NAMALWA (cell line): ENCODE results near the gene SLC6A3.

Source experiments
- DNase-seq: peaks from one replicate; pipeline ENCODE4 v3.0.0-alpha.2; 2015; ENCODE audit warnings: low spot score

SLC6A3 gene

DNA sequence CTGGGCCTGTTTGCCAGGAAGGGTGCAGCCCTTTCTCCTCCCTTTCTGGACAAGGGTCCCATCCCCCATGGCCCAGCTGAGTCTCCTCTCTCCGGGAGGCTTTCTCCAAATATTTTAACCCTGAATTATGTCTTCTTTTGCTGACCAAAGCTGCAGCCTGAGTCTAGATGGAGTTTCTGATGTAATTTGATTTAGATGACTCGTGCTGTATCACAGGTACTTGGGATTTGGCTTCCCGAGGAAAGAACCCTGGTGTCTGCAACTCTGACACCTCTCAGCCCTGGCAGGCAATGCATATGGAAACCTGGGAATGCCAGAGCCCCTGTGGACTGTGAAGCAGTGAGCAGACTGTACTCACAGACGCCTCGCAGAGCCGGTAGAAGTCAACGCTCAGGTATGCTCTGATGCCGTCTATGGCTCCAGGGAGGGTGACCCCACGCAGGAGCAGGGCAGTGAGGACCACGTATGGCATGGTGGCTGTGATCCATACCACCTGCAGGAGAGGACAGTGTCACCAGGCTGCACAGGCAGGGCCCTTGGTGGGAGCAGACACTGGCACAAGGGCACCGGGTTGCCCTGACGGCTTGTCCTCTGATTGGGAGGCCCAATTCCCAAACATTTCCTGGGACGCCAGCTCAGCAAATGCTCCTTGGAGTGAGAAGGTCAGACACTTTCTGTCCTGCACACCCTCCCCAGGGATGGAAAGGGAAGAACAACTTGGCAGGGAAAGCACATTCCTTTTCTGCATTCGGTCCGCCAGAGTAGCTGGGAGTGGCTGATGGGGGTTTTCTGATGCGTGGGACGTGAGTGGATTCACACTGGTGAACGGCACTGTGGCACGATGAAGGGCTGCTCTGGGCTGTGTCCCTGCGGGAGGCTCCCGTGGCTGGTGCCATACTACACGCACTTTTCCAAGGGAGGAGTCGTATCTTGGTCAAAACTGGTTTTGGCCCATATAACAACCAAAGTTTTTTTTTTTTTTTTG lies 24.7 kb downstream of the SLC6A3 start:
- no peak for DNase-seq

DNA sequence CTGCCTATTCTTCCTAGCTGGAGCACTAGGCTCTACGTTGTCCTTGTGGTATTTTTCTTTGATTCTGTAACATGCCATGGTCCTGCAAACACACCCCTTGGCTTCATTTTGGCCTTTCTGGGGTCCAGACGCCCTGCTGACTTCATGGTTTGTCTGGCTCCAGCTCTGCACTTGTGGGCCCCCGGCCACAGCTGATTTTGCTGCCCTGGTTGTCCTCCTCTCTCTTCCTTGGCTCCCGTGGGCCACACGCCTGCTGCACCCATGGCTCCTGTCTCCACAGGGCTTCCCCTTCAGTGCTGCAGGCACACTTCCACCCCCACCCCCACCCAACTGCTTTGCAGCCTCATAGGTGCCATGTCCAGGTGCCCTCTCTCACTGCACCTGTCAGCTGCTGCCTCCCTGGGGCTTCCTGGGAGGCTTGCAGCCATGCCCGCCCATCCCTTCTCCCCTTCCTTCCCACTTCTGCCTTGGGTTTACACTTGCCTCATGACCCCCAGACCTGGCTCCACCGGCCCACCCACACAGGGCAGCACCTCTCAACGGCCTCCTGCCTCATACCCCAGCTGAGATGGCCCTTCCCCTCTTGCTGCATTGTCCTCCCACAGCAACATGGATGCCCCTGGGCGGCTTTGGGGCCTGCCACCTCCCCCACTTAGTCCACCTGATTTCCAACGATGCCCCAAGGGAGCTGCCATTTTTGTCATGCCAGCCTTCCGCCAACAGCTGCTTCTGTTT lies 25.6 kb downstream of the SLC6A3 start:
- no peak for DNase-seq

DNA sequence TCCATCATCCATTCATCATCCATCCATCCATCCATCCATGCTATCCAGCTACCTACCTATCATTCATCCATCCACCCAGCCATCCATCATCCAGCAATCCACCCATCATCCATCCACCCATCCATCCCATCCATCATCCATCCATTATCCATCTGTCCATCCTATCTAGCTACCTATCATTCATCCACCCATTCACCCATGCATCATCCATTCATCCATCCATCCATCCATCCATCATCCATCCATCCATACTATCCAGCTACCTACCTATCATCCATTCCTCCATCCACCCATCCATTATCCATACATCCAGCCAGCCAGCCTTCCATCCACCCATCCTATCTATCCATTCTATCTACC lies 26.3 kb downstream of the SLC6A3 start:
- no peak for DNase-seq

DNA sequence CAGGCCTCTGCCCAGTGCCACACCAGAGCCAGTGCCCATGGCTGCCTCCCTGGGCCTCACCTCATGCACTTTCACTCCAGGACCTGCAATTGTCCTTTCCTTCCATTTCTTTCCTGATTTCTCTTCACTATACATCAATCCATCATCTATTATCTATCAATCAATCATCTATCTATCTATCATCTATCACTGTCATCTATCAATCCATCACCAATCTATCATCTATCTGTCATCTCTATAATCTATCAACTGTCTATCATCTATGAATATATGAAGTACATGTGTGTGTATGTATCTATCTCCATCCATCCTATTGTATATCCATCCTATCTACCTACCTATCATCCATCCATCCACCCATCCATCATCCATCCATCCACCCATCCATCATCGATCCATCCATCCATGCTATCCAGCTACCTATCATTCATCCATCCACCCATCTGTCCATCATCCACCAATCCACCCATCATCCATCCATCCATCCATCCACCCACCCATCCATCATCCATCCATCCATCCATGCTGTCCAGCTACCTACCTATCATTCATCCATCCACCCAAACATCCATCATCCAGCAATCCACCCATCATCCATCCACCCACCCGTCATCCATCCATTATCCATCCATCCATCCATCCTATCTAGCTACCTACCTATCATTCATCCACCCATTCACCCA lies 26.9 kb downstream of the SLC6A3 start:
- DNase-seq = no peak

DNA sequence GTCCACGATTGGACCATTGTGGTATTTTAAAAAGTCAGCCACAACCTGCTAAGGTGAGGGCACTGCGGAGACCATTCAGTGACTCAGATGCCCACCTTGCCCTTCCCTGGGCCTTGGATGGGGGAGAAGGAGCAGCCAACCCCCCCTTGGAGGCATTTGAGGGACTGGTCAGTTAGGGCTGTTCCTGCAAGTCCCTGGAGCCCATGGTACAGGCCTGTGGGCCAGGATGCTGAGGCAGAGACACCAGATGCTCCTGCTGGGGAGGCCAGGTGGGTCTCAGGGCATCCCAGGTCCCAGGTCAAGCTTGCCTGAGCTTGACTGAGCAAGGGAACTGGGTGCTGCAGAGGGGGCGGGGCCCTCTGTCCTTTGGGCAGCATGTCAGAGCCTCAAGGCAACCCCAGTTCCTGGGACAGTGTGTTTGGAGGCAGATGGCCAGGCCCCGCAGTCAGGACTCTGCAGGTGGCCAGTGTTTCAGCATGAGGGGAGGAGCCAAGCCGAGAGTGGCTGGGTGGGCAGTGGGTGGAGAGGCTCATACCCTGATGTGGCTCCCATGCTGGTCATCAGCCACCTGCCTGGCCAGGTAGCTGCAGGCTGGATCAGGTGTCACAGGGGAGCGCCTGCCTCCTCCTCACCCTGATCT lies 27.5 kb downstream of the SLC6A3 start:
- no peak for DNase-seq

DNA sequence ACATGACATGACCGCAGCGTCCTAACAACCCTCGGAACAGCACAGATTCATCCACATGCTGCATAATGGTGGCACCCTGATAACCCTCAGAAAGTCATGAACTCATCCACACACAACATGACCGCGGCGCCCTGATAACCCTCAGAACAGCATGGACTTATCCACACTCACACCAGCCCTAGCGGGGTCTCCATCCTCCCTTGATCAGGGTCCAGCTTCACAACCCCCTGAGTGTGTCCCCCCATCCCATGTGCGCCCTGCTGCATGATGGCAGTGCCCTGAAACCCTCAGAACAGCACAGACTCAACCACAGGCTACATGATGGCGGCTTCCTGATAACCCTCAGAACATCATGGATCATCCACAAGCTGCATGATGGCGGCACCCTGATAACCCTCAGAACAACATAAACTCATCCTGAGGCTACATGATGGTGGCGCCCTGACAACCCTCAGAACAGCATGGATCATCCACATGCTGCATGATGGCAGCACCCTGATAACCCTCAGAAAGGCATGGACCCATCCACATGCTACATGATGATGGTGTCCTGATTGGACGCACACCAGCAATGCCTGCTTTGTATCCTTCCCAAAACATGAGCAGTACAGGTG lies 28.3 kb downstream of the SLC6A3 start:
- no peak for DNase-seq

DNA sequence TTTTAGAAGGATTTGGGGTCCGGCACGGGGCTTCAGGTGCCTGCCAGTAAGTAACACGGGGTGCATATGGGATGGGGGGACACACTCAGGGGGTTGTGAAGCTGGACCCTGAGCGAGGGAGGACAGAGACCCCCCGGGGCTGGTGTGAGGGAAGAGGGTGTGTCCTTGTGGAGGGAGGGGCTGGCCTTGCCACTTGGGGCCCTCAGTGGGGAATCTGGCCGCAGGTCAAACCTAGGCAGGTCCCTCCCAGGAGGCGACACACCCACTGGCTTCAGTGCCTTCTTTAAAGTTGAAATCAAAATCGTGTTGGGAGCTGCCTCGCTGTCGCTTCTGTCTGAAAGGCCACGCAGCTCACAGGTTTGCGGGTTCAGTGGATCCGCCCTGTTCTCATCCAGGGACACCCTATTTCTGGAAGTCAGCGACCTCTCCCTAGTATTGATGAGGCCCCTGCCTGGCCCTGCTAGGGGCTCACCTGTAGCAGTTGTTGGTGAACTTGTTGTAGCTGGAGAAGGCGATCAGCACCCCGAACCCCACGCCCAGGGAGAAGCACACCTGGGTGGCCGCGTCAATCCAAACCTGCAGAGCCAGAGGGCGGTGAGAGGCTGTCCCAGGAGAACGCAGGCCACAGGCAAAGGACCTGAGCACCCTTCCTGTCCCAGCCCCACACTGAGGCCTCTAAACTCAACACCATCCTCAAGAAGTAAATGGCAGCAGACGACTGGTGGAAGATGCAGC lies 29.4 kb downstream of the SLC6A3 start:
- no peak for DNase-seq

DNA sequence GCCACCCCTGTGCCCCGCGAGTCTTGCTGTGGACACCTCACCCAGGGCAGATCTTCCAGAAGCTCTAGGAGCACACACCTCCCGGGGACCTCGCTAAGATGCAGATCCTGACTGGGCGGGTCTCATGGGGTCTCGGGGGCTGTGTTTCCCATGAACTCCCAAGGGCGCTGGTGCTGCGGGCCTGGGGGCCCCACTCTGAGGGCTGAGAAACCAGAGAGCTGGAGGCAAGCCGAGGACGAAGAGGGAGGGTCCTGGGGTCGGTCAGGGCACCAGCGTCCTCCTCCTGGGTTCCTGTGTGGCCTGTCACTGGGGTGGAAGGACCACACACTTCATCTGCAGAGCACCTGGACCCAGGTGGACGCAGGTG lies 30.2 kb downstream of the SLC6A3 start:
- no peak for DNase-seq

DNA sequence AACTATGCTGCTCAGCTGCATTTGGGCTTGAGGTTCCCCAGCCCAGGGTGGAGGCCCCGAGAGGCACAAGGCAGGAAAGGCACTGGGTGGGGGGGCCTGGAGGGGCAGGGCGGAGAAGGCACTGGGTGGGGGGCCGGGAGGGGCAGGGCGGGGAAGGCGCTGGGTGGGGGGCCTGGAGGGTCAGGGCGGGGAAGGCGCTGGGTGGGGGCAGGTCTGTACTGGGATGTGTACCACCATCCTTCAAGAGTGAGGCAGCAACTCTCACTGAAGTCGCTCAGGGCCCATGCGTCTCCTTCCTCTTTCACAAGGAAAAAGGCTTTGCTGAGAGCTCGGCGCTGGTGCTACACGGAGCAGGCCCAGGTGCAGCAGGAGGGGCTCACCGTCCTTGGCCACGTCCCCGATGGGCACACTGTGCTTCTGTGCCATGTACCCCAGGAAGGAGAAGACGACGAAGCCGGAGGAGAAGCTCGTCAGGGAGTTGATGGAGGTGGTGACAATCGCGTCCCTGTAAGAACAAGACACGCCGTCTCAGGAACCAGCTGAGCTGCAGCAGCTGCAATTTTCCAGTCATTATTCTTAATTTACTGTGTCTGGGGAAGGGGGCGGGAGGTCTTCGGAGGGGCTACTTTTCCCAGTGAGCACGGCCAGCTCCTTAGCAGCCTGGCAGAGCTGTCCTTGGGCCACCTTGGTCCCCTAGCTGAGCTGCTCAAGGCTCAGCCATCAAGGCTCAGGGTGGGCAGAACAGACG lies 30.8 kb downstream of the SLC6A3 start:
- DNase-seq = peak; percentile 58

DNA sequence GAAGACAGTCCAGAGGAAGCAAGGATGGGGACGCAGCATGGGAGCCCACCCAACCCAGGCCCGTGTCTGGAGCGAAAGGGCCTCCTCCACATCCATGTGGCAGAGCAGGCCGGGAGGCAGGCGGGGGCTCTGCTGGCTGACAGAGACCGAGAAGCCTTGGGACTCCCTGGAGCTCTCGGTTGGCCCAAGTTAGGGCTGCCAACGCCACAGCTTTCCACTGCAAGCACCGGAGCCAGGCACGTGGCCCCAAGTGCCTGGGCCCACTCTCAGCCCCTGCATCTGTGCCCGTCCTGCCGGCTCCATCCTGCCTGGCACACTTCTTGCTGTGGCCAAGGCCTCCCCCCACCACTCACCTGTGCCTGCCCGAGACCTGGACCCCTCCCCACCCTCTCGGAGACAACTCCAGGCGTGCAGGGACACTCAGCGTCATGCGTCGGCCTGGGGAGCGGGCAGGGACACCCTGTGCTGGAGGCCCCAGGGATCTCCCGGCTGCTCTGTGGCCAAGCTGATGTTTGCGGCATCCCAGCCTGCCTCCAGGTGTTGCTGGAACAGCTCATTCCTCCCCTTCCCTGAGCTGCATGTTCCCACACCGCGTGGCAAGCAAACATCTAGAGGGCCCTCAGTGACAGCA lies 31.5 kb downstream of the SLC6A3 start:
- DNase-seq = no peak

DNA sequence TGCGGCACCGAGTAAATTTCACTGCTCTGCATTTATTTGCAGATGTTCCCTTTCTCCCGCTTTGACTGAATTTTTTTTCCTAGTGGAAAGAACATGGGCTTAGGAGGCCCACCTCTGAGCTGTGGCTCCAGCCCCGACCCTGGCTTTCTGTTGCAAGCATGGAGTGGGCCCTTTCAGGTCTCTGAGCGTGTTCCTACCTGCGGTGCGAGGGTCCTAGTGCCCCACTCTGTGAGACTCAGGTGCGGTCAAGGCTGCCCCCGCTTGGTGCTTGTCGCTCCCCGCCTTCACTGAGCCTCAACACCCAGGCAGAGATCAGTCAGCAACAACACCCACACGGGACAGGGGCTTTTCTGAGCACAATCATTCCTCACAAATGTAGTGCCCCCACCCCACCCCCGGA lies 32.0 kb downstream of the SLC6A3 start:
- no peak for DNase-seq

DNA sequence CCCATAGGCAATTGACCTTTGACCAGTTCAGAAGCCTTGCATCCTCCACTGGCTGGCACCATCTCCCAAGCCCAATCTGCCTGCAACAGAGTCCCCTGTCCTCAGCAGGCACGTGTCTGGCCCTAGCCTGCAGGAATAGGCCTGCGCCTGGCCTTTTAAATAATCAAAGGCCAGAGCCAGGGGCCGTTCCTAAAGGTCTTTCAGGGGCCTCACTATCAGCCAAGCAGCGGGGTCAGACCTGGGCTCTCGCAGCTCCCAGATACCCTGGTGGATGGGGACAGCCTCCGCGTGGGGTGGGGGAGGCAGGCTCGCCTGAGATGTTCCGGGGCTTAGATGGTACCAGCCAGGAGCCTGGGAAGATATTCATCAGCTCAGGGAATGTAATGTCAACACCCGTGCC lies 32.6 kb downstream of the SLC6A3 start:
- no peak for DNase-seq

DNA sequence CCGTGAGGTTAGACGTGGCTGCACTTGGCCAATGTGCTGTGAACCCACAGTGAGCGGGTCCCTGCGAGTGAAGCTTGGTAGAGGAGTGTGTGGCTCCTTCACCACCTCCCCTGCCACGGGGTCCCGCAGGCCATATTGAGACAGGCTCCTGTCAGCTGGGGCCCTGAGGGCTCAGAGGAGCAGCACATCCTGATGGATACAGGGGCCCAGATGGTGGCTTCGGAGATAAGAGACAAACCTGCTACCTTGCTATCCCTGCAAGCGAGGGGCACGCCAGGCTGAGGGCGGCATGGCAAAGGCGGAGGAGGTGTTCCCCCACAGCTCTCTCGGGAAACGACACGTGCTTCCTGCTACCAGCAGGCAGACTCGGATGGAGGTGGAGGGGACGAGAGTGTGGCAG lies 33.1 kb downstream of the SLC6A3 start:
- DNase-seq = no peak

DNA sequence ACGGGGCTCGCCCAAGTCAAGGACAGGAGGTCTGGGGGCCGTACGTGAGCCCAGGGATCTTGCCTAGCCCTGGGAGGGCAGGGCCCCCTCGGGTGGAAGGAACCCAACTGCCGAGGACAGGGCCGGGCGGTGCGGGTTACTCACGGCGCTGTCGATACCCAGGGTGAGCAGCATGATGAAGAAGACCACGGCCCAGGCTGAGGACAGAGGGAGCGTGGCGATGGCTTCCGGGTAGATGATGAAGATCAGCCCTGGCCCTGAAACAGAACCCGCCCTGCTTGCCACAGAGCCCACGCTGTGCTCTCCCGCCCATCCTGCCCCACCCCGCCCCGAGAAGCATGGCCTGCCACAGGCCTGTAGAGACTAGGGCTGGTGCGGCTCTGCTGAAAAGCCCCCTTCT lies 34.1 kb downstream of the SLC6A3 start:
- DNase-seq = no peak

DNA sequence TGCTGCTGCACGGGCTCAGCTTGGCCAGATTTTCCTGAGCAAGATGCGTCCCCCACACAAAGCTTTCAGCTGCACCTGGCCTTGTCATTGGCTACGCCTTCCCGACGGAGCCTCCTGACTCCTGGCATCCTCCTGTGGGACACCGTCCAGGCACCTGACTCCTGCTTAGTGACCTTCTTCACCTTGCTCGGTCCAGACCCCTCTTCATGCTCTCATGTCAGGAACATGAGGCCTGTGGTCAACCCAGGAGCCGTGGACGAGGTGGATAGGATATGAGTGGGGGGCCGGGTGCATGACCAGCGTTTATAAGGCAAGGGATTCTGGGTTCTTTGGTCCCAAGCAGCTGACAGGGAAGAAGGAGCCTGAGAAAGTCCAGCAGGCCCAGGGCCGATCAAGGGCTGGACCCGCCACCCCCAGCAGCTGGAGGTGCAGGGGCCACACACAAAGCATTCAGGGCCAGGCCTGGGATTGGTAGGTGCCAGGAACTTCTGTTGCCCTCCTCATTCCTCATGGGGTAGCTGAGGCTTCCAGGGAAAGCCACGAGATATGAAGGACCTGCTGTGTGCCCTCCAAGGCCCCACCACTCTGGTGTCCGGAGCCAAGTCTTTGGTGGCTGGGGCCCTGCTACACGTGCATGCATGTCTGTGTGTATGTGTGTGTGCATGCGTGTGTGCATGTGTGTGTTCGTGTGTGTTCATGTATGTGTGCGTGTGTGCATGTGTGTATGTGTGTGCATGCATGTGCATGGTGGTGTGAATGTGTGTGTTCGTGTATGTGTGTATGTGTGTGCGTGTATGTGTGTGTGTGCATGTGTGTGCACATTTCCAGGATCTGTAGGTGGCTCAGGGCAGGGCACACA lies 34.9 kb downstream of the SLC6A3 start:
- no peak for DNase-seq

DNA sequence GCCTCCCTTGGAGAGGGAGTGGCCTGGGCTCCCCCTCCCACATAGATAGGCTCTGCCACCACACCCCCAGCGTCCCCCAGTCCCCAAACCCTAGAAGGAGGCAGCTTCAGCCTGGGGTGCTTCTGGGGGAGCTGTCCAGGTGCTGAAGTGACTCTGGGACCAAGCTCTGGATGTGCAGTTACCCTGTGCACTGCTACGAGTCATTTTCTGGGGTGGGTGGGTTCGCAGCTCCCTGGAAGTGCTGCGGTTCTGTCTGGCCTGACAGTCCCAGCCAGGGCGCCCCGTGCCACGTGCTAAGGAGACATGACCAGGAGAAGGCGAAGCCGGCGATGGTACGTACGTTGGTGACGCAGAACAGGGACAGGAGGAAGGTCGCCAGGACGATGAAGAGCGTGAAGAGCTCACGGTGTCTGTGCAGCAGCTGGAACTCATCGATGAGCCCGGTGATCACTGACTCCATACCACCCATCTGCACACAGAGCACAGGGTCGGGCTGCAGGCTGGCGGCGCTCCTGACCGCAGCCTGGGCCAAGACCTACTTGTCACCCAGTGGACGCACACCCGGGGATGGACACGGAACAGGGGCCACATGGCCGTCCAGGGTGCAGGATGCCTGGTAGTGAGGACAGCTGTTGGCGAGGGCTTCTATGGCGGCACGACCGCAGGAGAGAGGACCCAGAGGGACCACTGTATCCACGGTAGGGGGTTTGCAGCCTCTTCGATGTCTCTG lies 35.7 kb downstream of the SLC6A3 start:
- DNase-seq = peak; percentile 70

DNA sequence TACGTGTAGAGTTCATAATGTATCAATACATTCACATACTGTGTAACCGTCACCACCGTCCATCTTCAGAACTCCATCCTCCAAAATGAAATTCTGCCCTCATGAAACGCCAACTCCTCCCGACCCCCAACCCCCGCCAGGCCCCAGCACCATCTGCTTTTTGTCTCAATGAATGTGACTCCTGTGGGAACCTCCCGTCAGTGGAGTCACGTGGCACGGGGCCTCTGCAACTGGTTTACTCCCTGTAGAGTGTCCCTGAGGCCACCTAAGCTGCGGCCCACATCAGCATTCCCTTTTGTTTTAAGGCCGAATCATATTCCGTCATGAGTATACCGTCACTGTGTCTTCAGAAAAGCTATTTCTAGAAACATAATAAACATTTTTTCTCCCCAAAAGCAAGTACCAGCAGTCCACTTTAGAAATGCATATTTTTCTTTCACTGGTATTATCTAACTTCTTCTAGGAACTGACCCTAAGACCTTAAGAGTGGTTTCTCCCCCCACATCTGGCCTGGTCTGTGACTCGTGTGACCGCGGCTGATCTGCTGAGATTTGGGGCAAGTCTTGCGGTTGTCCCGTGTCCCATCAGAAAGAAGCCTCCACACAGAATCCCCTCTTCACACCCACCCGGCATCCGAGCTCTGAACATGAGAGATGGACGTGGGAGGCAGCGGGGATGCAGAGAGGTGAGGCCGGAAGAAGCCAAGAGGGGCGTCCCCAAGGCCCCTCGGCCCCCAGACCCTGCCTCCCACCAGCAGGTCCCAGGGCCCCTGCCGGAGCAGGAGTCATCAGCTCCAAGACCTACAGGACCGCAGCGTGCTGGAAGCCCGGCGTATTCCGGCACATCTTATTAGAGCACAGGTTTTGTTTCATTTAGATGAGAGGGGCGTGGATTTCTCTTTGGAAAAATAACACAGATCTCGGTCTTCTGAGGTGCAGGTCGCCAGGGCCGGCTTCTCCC lies 38.3 kb downstream of the SLC6A3 start:
- no peak for DNase-seq
